ENCODE results near the gene NUCB1.
"Not testable (repeated sequence)": the region's sequence is repeated elsewhere in the genome, so short reads cannot be mapped to it uniquely, and the experiment has no call there.

NUCB1 gene

DNA sequence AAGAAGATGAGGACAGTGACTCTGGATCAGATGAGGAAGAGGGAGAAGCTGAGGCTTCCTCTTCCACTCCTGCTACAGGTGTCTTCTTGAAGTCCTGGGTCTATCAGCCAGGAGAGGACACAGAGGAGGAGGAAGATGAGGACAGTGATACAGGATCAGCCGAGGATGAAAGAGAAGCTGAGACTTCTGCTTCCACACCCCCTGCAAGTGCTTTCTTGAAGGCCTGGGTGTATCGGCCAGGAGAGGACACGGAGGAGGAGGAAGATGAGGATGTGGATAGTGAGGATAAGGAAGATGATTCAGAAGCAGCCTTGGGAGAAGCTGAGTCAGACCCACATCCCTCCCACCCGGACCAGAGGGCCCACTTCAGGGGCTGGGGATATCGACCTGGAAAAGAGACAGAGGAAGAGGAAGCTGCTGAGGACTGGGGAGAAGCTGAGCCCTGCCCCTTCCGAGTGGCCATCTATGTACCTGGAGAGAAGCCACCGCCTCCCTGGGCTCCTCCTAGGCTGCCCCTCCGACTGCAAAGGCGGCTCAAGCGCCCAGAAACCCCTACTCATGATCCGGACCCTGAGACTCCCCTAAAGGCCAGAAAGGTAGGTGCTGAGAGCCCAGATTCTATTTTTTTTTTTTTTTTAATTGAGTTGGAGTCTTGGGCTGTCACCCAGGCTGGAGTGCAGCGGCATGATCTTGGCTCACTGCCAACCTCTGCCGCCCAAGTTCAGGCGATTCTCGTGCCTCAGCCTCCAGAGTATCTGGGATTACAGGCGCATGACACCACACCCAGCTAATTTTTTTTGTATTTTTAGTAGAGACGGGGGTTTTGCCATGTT is 25.6 kb upstream of the NUCB1 start:
- DNase-seq = no peak

DNA sequence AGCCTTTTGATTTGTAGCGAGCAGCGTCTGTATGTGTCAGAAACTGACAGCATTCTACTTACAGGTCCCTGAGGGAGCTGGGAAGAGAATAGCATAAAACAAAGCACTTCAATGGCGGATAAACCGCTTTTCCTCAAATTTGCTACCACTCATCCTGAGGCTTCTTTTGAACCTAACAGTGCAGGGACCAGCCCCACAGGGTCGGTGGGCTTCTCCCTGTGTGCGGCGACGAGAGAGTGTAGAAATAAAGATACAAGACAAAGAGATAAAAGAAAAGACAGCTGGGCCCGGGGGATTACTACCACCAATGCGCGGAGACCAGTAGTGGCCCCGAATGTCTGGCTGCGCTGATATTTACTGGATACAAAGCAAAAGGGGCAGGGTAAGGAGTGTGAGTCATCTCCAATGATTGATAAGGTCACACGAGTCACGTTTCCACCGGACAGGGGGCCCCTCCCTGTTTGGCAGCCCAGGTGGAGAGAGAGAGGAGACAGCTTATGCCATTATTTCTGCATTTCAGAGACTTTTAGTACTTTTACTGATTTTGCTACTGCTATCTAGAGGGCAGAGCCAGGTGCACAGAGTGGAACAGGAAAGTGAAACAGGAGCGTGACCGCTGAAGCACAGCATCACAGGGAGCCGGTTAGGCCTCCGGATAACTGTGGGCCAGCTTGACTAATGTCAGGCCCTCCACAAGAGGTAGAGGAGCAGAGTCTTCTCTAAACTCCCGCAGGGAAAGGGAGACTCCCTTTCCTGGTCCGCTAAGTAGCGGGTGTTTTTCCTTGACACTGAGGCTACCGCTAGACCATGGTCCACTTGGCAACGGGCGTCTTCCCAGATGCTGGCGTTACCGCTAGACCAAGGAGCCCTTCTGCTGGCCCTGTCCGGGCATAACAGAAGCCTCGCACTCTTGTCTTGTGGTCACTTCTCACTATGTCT is 23.8 kb upstream of the NUCB1 start:
- not testable (repeated sequence) for DNase-seq

DNA sequence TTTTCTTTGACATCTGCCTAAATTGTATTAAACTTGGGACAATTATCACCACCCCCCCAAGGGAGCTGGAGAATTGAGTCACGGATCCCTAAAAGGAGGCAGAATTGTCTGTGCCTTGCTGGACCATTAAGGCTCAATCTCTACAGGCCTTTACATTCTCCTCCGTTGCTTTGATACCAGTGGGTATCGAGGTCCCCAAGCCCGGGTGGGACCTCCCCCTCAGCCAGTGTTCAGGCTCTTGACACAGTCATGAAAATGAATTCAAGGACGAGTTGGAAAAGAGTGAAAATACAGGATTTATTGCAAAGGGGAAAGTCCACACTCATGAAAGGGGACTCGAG is 22.3 kb upstream of the NUCB1 start:
- DNase-seq = no peak

DNA sequence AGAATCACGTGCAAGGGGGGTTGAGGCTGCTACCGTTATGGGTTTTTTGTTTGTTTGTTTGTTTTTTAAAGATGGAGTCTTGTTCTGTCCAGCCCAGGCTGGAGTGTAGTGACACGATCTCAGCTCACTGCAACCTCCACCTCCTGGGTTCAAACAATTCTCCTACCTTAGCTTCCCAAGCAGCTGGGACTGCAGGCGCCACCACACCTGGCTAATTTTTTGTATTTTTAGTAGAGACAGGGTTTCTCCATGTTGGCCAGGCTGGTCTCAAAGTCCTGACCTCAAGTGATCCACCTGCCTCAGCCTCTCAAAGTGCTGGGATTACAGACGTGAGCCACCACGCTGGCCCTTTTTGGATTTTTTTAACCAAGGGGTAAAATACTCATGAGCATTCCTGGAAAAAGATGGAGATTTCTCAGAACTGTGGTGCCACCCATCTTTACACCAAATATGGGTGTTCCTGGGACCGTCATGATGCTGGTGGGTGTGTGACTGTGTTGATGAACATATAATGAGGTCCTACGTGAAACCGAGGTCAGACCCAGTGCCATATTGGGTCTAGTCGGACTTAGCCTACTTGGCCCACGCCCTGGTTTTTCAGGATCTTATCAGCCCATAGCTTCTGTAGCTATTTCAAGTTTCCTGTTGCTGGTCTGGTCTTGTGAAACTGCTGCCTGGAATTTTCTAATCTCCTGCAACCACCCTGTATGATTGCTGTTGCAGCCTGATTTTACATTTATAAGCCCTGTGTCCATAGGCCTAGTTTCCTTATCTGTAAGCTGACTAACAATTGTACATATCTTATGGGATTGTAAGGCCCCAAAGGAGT is 21.7 kb upstream of the NUCB1 start:
- no peak for DNase-seq

DNA sequence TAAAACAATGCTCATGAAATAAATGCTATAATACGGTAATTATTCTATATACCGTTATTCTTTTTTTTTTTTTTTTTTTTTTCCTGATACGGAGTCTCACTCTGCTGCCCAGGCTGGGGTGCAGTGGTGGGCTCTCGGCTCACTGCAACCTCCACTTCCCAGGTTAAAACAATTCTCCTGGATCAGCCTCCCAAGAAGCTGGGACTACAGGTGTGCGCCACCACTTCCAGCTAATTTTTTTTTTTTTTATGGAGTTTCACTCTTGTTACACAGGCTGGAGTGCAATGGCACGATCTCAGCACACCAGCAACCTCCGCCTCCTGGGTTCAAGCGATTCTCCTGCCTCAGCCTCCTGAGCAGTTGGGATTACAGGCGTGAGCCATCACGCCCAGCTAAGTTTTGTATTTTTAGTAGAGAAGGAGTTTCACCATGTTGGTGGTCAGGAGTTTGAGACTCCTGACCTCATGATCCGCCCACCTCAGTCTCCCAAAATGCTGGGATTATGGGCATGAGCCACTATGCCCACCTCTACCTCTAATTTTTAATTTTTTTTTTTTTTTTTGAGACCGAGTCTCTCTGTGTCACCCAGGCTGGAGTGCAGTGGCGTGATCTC is 21.0 kb upstream of the NUCB1 start:
- DNase-seq = no peak

DNA sequence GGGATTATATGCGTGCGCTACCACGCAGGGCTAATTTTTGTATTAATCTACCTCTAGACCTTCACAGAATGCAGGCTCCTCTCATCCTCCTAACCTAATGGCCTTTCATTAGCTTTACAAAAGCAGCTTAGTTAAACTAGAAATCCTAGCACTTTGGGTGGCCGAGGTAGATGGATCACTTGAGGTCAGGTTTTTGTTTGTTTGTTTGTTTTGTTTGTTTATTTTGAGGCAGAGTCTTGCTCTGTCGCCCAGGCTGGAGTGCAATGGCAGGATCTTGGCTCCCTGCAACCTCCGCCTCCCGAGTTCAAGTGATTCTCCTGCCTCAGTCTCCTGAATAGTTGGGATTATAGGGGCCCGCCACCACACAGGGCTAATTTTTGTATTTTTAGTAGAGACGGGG is 20.4 kb upstream of the NUCB1 start:
- not testable (repeated sequence) for DNase-seq

DNA sequence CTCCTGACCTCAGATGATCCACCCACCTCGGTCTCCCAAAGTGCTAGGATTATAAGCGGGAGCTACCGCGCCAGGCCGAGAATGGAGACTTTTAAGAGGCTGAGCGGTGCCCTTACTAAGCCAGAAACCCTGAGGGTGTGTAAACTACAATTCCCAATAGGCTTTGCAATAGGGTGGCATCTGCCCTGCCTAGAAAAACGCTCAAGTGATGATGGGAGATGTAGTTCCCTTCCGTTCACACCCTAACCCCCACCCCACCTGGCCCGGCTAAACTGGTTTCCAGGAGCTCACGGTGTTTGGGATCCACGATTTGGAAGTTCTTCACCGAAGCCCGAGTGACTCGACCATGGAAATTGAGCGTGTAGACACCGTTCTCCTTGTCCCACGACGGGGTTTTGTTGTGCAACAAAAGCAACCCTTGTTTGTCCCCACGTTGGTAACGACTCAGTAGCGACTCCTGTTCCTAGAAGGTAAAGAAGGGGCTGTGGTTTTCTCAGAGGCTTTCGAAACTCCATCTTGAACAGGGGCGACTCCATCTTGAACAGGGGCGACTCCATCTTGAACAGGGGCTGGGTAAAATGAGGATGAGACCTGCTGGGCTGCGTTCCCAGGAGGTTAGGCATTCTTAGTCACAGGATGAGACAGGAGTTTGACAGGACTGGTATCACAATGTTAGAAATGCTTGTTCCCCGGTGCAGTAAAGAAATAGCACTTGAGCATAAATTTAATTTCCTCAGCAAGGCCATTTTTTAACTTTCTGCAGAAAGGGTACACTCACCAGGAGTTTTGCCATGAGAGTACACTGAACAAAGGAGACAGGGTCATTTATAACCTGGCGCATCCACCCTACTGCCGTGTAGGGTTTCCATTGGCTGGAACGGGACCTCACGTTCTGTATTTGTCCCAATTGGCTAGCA is 18.1 kb upstream of the NUCB1 start:
- DNase-seq = no peak

DNA sequence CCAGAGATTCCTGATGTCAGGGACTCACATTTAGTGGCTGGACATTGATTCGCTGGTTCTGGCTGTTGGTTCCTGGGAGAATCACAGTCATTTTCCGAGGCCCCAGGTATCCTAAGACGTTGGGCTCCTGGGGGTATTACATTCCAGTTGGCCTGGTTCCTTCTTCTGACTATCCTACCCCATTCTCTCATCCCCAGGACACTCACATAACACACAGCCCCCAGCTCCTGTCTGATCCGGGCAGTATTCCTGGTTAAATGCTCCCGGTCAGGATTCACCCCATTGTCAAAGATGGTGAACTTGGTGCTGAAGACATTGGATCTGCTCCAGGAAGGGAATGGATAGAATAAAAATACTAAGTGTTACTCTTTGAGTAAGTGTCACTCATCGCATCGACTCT is 16.4 kb upstream of the NUCB1 start:
- DNase-seq = no peak

DNA sequence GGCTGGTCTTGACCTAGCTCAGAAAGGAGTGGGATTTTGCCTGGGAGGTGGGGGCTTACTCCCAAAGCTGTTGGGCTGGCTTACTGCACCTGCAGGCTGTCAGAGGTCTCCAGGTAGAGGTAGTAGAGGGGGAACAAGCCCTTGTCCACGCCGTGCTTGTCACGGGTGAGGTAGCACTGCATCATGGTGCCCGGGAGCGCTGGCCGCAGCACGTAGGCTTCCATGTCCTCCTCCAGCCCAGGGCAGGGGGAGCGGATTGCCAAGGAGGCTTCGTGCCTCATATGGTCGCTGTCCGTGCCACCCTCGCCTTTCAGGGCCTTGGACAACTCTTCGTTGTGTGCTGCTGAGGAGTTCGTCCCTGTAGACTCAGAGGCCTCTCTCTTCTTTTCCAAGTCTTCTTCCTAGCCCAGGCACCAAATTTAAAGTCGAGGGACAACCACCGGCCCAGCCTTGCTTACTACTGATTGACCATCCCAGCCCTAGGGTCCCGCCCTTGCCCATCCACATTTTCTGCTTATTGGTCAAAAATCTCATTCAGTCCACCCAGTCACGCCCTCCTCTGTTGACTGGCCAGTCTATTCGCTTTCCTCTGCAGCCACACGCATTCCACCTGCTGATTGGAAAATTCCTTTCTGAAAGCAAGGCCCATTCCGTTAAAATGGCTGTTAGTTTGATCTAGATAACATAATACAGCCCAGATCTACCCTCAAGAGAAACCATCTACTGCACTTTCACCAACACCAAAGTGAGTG is 12.1 kb upstream of the NUCB1 start:
- no peak for DNase-seq

DNA sequence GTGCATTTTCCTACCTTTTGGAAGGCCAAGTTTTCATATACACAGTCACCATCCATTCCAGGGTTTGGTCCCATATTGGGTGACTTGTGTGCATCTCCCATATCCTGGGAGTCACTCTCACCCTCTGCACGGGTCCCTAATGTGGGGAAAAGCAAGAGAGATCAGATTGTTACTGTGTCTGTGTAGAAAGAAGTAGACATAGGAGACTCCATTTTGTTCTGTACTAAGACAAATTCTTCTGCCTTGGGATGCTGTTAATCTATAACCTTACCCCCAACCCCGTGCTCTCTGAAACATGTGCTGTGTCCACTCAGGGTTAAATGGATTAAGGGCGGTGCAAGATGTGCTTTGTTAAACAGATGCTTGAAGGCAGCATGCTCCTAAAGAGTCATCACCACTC is 10.6 kb upstream of the NUCB1 start:
- DNase-seq = not testable (repeated sequence)

DNA sequence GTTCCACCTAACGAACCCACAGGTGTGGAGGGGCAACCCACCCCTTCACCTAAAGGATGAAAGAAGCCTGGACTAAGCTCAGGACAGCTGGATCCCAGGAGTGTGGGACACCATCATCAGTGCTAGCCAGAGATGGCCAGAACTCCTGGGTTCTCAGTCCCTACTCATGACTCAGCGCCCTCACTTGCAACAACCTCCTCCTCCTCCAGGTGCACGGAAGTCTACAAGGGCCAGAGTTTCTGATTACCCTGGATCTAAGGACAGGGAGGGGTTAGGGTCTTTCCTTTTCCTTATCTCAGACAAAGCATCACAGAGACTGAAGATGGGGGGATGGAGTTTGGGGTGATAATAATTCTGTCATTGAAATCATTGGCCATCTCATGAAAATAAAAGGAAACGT is 9.6 kb upstream of the NUCB1 start:
- DNase-seq = no peak

DNA sequence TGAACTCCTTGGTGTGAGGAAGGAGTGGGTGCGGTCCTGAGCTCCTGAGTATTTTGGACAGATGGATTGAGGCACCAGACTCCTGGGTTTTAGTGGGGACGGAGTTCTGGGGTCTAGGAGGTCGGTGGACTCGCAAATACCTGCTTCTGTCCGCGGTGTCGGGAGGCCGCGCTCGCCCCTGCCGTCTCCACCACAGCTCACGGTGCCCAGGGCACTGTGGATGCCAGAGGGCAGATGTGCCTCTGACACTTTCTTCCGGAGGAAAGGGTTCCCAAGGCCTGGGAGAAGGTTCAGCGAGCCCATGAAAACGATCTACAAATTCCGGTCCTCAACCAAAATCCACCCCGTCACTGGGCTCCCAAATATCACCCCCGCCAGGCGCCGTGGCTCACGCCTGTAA is 4.9 kb upstream of the NUCB1 start:
- DNase-seq = no peak

DNA sequence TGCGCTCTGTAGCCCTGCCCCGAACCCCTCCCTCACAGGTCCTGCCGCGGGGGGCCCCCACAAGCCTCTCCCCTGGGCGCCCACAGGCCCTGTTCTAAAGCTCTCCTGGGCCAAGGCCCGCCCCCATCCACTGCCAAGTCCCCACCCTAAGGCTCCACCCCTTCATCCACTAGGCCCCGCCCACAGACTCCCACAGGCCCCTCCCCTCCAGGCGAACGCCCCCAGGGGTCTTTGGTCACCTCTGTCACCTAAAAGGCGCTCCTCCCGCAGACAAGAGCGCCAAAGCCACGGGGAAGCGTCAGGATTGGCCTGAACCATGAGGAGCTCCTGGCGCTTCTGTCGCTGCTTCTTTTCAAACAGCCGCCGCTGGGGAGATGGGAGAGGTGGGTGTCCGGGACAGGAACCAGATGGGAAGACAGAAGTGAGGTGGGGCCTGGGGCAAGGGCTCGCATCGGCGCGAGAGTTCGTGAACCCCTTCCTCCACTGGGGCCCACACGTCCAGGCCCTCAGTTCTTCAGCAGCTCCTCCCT is 3.9 kb upstream of the NUCB1 start:
- DNase-seq = no peak

DNA sequence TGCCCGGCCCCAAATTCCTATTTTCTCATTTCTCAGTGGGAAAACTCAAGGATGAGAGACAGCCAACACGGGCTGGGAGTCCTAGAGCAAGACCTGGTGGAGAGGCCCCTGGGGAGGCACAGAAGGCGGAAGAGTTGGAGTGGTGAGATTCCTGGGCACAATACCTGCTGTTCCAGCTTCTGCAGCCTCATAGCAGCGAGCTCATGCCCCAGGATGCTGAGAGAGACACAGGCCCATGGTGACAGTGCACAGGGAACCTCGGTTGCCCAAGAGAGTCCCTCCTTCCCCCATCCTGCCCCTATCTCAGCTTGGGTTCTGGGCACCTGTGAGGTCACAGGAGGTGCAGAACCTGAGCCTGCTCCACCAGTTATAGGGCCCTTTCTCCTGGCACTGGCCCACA is 2.9 kb upstream of the NUCB1 start:
- no peak for DNase-seq

DNA sequence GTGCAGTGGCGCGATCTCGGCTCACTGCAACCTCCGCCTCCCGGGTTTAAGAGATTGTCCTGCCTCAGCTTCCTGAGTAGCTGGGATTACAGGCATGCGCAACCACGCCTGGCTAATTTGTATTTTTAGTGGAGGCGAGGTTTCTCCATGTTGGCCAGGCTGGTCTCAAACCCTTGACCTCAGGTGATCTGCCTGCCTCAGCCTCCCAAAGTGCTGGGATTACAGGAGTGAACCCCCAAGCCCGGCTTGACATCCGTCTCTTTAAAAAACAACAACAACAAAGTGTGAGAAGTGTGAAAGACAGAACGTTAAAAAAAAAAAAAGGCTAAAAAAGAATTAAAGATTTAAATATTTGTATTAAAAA is 744 bp upstream of the NUCB1 start:
- DNase-seq = not testable (repeated sequence)

DNA sequence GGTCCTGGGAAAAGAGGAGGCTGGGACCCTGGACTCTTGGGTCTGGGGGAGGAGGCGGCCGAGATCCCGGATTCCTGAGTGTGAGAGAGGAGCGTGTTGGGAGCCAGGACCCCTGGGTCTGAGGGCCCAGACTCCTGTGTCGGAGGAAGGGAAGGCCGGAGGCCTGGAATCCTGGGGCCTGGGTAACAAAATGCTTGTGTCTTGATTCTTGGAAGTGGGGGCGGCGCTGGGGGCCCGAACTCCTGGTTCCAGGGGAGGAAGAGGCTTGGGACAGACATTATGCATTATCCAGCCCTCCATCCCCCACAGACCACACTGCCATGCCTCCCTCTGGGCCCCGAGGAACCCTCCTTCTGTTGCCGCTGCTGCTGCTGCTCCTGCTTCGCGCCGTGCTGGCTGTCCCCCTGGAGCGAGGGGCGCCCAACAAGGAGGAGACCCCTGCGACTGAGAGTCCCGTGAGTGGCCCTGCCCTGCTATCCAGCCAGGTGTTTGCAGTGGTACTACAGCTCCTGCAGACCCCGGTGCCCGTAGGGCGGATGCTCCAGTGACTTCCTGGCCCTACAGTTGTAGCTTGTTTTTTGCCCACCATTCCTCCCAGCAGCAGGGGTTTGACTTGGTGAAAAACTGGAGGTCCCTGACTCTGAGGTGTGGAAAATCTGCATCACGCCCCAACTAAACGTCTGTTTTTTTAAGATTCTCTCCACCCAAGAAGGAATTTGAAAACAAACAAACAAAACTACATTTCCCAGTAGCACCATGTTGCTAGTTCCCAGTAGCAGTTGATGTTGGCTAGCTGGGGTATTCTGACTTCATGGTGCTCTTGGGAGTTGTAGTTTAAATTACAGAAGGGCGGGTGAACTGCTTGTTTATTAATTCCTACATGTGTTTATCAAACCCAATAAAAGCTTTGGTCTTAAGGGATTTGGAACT is 630 bp downstream of the NUCB1 start:
- no peak for DNase-seq

DNA sequence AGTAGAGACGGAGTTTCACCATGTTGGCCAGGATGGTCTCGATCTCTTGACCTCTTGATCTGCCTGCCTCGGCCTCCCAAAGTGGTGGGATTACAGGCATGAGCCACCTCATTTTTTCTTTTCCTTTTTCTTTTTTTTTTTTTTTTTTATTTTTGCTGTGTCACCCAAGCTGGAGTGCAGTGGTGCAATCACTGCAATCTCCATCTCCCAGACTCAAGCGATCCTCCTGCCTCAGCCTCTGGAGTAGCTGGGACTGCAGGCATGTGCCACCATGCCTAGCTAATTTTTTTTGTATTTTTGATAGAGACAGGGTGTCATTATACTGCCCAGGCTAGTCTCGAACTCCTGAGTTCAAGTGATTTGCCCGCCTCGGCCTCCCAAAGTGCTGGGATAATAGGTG is 2.2 kb downstream of the NUCB1 start:
- DNase-seq = not testable (repeated sequence)

DNA sequence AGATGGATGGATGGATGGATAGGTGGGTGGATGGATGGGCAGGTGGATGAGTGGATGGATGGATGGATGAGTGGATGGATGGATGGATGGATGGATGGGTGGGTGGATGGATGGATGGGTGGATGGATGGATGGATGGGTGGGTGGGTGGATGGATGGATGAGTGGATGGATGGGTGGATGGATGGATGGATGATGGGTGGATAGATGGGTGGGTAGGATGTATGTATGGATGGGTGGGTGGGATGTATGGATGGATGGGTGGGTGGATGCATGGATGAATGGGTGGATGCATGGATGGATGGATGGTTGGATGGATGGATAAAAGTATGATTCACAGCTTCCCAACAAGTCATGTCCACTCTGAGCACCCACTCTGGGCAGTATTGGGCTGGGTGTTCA is 3.7 kb downstream of the NUCB1 start:
- DNase-seq = not testable (repeated sequence)

DNA sequence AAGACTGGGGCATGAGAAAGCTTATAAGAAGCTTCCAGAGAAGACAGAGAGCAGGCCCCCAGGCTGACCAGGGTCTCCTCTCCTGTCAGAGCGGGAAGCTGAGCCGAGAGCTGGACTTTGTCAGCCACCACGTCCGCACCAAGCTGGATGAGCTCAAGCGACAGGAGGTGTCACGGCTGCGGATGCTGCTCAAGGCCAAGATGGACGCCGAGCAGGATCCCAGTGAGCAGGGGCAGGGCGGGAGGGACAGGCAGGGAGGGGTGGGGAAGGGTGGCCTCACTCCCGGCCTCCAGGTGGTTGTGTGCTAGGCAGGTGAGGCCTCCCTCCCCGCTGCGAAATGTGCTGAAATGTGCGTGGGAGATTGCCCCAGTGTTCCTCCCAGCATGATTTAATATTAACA is 5.6 kb downstream of the NUCB1 start:
- DNase-seq = no peak

DNA sequence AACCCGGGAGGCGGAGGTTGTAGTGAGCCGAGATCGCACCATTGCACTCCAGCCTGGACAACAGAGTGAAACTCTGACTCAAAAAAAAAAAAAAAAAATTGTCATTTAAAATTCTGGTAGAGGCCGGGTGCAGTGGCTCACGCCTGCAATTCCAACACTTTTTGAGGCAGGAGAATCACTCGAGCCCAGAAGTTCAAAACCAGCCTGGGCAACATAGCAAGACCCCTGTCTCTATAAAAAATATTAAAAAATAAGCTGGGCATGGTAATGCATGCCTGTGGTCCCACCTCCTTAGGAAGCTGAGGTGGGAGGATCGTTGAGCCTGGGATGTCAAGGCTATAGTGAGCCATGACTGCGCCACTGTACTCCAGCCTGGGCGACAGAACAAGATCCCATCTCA is 6.2 kb downstream of the NUCB1 start:
- DNase-seq = no peak
